ENCODE measurements around the gene AFDN.

AFDN gene

DNA sequence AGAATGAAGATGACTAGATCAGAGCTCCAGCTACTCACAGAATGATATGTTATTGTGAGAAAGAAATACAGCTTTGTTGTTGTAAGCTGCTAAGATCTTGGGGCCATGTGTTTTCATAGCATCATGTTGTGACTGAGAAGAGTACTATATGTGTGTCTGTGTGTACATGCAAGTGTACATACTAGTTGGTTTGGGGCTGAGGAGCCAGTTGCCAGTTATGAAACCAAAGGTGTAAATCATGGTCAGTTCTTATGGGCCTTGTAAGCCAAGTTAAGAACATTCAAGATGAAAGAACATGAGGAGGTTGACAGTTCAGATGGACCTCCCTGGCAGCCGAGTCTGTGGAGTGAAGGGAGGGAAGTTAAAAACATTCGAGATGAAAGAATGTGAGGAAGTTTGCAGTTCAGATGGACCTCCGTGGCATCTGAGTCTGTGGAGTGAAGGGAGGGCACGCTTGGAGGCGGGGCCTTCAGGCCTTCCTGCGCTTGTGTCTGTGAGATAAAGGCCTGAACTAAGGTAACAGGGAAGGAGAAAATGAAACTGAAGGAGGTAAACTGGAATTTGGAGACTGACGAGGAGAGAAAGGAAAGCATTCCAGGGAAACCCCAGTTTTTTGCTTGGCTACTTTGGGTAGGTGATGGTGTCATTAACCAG is 13.9 kb downstream of the AFDN start:
- DNase-seq (ENCODE audit: low spot score) = no peak

DNA sequence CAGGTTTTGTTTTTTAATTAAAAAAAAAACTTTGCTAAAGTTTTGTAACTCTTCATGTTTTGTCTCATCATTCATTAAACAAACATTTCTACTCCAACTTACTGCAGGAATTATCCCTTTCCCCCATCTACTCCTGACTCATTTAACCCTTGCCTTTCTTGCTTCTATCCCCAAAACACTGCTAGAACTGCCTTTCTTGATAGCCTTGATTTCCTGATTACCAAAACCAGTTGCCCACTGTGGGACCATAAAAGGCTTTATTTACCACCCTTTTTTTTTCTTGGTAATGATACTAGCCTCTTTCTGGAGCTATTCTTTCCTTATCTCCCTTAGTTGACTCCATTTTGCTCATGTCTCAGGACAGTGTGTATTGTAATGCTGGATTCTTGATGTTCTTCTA is 15.3 kb downstream of the AFDN start:
- DNase-seq (ENCODE audit: low spot score) = no peak

DNA sequence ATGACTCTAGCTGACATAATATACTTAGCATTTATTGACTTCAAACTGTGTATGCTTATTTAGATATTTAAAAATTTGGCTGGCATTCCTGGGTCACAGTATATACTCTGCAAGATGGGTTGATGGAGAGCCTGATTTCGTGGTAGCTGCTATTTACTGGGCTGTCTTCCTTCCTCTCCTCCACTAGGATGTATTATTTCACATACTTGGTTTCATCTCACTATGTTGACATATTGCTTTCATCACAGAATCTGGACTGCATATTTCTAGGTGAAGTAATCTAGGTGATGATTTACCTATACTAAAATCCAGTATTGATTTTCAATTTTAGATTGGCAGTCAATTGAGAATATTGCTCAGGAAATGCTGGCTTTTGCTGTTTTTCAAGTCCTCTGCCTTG is 15.7 kb downstream of the AFDN start:
- DNase-seq (ENCODE audit: low spot score) = no peak

DNA sequence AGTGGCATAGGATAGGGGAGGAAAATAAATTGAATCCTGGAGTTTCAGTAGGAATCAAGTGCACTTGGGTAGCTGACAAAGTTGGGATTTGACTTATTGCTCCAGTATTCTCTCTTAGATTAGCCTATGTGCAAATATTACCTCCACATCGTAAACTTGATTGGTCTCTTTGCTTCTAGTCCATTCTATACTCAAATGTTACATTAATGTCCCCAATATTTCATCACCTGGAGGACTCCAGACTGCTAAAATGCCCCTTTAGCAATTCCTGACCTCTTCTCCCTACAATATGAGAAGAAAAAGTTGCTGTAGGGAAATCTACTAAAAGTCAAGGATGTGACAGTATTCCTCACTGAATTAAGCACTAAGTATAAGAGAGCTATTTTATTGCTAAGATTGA is 16.3 kb downstream of the AFDN start:
- DNase-seq (ENCODE audit: low spot score) = no peak

DNA sequence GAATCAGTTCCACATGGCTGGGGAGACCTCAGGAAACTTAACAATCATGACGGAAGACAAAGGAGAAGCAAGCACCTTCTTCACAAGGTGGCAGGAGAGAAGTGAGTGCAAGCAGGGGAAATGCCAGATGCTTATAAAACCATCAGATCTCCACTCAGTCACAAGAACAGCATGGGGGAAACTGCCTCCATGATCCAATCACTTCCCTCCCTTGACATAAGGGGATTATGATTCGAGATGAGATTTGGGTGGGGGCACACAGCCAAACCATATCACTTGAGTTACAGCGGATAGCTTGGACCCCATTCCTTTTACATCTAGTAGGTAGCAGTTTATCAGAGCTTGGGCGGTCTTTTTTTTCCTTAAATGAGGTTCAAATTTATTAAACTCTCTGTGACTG is 19.1 kb downstream of the AFDN start:
- DNase-seq (ENCODE audit: low spot score) = no peak

DNA sequence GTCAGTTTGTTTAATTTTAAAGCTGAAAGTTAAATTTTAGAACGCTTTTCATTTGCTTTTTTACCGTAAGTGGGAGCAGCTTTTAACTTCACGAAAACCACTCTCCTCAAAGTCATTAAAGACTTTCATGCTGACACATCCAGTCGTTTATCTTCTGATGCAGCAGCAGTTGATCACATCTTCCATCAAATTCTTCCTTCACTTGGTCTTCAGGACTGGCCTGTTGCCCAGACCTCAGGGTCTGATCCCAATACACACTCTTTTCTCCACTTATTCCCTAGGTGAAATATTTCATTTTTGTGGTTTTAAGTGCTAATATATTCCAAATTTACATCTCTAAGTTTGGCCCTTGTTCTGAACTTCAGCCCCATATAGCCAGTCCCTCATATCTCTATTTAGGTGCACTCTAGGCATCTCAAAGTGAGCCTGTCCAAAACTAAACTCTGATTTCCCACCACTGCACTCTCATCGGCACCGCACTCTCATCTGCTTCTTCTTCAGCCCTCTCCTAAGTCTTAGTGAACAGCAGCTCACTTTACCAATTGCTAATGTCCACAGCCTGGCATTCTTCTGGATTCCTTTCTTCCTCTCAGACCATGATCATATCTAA is 20.4 kb downstream of the AFDN start:
- no peak for DNase-seq (ENCODE audit: low spot score)

DNA sequence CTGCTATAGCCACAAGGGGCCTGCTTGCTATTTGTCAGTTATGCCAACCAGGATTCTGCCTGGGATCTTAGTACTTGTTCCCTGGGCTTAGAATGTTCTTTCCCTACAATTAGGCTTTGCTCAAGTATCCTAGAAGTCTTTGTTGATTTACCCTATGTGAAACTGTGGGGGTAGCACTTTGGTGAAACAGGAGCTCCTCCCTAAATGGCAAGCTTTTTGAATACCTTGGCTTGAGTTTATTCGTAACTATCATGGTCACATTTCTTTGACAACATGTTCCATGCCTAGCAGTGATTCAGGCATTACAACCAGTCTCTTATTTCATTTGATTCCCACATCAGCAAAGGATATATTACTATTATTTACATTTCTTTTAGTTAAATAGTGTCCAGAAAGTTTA is 21.2 kb downstream of the AFDN start:
- DNase-seq (ENCODE audit: low spot score) = no peak

DNA sequence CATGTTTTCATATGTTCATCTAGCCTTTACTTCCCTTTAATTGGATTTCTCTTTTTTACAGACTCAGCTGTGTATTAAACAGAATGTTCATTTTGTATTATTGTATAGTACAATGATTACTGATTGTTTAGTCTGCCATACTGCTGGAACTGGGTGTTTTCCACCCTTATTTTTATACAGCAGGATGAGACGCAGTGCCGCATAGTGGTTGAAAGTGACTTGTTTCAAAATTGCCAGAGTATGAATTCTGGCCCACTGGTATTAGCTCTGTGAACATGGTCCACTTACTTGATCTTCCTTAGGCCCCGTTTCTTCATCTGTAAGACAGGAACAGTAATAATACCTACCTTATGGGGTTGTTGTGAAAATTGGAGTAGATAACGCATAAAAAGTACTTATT is 22.1 kb downstream of the AFDN start:
- DNase-seq (ENCODE audit: low spot score) = no peak

DNA sequence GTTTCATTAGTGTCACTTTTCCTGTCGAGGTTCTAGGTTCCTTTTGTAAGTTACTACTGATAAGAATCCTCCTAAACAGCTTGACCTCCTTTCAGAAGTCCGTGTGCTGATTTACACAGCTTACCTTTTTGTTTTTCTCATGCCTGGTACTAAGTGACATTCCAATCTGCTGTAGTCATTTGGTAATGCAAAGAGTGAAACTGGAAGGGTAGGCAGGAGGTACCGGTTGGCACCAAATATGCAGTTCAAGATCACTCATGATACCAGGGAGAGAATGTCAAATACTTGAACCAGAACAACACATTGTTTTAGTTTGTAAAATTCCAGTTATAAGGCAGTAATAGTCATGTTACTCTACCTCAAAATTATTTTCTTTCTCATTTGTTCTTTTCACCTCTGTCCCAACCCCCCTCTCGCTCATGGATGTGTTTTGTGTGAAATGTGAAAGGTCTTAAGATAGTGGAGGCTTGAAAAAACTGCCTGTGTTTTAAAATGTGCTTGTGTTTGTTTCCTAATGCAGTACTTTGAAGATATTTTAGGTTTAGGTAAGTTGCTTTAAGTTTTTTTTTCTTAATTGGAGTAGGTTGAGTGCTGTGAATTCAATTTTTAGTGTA is 23.2 kb downstream of the AFDN start:
- no peak for DNase-seq (ENCODE audit: low spot score)

DNA sequence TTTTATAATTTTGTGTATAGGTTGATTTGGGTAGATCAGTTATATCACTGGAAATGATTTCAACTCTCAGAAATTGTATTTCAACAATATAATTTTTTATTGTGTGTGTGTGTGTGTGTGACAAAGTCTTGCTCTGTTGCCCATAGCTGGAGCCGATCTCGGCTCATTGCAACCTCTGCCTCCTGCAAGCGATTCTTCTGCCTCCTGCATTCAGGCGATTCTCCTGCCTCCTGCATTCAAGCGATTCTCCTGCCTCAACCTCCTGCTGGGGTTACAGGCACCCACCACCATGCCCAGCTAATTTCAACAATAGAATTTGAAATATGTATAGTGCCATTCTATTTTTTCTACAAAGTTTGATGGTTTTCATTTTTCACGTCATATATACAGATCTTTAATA is 24.1 kb downstream of the AFDN start:
- no peak for DNase-seq (ENCODE audit: low spot score)

DNA sequence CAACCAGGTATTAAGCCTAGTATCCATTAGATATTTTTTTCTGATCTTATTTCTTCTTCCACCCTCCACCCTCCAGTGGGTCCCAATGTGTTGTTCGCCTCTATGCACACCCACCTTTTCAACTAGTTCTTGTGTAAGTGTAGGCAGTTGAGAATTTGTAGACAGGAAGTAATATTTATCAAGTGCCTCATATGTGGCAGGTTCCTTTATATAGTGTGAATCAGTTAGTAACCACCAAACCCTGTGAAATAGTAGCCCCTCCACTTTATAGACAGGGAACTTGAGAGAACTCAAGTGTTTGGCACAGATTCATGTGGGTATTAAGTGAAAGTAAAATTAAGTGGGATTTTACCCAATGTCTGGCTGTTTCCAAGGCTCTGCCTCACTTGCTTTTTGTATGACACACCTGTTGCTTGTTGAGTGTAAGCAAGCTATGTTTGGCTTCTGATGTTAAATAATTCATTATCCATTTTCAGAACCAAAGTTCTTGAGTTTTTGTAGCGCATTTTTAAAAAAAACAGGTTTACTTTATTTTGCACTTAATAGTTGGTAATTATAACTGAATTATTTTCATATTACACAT is 24.8 kb downstream of the AFDN start:
- DNase-seq (ENCODE audit: low spot score) = no peak

DNA sequence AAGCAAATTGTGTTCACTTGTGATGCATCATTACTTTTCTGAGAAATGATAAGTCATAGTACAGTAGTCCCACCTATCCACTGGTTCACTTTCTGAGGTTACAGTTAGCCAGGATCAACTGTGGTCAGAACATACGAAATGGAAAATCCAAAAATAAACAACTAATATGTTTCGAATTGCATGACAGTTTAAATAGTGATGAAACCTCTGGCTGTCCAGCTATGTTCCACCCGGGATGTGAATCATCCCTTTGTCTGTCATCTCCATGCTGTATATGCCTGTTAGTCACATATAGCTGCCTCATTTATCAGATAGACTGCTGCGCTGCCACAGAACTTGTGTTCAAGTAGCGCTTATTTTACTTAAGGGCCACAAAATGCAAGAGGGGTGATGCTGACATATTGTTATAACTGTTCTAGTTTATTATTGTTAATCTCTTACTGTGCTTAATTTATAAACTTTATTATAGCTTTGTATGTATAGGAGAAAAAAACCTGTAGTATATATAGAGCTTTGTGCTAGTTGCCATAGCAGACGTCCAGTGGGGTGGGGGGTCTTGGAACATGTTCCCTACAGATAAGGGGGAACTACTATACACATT is 29.2 kb downstream of the AFDN start:
- no peak for DNase-seq (ENCODE audit: low spot score)

DNA sequence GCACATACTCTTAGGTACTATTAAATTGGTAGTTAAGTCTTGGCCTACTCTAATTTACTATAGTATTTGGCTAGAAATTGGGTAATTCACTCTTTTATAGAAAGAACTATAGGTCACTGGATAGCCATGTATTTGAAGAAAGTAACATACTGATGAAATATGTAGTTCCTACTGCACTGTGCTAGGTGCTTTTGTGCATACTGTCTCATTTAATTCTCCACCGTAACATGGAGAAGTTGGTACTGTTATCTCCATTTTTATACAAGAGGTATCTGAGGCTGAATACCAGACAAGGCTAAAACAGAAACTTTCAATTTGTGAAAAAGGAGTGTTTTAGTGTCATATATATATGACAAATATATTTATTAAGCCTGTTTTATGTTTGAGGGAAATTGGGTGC is 29.8 kb downstream of the AFDN start:
- no peak for DNase-seq (ENCODE audit: low spot score)

DNA sequence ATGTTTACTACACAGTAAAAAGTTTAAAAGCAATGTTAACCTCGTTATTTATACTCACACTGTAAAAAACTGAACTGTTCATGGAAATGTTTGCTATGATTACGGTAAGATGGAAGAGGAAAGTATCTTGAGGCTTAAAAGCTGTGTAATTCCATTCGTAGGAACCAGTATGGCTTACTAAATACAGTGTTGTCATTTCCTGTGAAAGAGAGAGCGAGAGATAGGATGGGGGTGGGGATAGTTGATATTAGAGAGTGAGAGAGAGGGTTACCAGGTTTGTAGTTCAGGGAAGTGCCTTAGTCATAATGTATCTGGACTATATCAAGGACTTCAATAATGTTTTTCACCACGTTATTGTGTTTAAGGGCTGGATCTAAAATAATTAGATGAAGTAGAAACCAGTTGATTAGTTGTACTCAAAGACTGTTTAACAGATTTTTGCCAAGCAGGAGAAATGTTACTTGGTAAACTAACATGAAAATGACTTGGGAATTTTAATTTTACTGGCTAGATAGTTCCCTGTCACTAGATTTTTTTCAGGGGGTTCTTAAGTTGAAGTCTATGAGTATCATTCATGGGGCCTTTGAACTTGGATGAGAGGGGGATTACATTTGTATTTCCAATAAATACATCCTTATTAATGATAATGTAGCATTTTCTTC is 30.4 kb downstream of the AFDN start:
- DNase-seq (ENCODE audit: low spot score) = peak; percentile 27

DNA sequence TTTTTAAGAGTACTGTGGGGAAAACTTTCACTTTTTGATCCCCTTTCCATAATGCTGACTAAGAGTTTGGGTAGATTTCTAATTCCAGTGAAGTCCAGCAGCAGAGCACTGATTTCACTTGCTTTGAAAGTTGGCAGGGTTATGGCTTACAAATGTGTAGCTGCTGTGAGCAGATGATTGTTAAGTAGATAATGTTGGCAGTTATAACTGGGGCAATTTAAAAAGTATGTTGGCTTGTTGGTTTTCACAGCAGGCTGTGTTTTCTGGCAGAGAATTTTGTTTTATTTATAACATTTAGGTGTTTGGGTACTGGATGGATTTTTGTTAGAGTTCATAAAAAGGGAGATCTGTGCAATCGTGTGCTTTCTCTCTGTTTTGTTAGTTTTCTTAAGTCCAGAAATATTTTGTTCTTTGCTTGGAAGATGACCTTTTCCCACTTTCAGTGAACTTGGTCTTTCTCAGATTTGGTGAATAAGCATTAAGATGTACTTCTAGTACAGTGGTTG is 31.4 kb downstream of the AFDN start:
- no peak for DNase-seq (ENCODE audit: low spot score)

DNA sequence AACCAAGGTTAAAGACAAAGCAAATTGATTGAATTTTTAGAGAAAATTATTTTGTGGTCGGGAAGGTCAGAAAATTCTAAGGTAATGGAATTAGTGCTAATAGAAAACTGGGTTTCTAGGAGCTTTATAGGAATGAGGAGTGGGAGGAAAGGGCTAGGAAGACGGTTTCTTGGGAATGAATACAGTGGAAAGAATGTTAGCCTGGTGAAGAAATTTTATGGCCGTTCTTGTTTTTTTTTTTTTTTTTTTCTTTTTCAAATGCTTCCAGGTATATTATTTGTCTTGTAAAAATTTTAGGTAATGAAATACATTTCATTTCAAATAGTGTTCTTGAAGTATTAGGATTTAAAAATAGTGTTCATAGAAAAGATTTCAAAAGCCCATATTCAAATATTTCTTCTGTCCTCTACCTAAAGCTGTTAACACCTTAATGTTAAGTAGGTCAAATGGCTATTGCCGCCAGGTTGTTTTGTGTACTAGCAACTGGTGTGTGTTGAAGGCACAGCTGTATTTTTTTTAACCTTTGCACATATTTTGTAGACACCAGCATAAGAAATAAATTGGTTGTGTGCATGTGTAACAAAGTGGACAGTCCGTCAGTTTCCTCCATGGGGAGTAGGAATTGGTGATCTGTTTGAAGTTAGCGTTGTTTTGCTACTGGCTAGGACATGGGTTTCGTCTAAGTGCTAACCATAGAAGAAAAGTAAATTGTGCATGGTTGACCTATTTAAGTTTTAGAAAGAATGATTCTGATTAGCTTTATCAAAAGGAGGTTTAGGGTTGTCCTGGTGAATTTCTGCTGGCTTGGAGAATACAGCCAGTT is 32.3 kb downstream of the AFDN start:
- DNase-seq (ENCODE audit: low spot score) = no peak

DNA sequence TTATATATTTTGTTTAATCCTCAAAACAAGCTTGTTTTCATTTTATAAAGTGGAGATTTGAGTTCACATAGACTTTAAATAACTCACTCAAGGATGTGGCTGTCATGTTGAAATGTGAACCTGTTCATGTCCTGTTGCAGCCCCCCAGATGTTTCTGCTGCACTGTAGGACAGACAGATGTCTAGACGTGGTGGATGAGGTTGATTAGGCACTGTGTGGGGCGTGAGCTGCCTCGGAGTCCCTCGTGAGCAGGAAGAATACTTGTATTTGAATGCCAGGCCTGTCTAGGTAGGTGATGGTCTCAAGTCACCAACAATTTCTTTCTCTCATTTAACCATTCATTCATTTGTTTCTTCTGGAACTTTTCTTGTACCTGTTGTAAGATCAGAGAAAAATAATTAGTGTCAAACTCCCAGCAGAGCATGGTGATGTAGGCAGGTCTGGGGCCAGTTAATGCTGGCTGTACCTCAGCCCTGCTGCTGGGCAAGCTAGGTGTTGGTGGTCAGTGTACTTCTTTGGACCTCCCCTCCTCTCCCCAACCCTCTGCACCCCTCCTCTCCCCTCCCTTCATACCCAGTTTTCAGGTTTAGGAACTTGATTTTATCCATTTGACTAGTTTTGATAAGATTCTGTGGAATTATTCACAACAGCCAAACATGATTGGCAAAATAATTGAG is 34.0 kb downstream of the AFDN start:
- no peak for DNase-seq (ENCODE audit: low spot score)

DNA sequence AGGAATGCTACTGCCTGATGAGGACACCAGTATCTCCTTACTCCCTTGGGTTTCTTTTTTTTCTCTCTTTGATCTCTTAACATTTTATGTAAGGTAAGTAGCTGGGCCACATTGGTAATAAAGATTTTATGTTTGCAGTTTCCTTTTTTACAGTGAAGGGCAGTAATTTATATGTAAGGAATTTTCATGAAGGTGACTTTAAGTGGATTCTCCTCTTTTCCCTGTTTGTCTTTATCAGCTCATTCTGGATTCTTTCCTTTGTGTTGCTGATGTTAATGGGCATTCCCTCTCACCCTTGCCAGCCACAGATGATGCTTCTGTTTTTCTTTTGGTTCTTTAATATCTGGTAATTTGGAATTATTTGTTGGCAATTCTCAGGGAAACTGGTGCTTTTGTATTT is 34.7 kb downstream of the AFDN start:
- DNase-seq (ENCODE audit: low spot score) = no peak

DNA sequence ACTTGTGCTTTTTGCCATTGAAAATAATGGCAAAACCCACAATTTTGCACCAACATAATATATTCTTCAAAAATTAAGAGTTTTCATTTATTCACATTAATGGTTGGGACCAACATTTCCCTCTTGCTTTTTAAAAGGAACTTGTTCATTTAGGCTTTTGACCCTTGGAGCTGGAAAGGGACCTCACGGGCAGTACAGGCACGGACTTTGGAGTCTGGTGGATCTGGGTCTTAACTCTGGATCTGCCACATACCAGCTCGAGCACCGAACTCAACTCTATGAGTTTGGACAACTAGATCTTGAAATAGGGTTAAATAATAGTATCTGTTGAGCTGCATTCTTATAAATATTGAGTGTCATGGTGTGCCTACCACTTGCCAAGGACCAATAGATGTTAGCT is 37.2 kb downstream of the AFDN start:
- no peak for DNase-seq (ENCODE audit: low spot score)

DNA sequence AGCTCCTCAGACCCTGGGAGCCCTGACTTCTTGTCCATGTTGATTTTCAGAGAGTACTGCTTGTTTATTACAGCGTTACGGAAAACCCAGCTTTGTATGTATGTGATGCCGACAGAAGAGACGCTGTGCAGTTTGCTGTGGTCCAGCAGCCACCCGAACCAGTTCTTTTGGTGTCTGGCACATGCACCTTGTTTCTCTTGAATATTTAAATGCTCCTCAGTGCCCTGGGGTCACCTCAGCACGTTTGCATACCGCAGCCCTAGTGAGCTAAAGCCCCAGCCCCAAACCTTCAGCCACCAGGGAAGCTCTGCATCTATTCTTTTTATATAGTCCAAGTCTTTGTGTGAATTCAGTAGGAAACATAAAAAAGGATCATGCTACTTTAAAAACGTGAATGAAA is 39.9 kb downstream of the AFDN start:
- DNase-seq (ENCODE audit: low spot score) = no peak
